ENCODE measurements around the gene KCTD16.

DNA sequence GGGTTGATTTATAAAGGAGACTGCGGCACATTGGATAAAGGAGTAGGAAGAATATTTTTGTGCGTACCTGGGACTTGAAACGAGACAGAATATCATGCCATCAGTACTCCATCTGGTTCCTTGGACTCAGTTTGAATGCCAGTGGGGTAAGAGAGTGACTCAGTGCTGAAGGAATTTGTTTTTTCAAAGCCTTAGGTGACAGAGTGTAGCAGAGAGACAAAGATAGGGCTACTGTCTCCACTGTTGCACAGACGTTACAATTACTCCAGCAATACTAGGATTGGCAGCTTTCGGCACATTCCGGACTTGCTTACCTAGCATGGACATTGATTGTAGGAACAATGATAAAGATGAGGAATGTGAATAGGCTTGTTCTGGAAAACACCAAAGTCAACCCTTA, 250.7 kb downstream of the KCTD16 start:
- no peak for TF ChIP-seq POLR2A (IDR thresholded peaks at IDR 0.05)
- TF ChIP-seq CTCF (IDR thresholded peaks at IDR 0.05): no peak

Data from suprapubic skin (tissue), 3 donors.